GM12878 (cell line): ENCODE measurements around the gene P4HA3. TPM values are rescaled to one million over a fixed set of nuclear protein-coding genes. Genes with fewer than 3 reads are reported as not detected.

Experiments
- ATAC-seq: fragments of 200-7000 bp; cut with Tn5 transposase; 3 replicates; pipeline ENCODE4 v1.9.1; 2020; ENCODE audit warnings: mild to moderate bottlenecking, moderate library complexity
- BruUV-seq: library from RNA; stranded (reverse); fragments of 400-500 nt; replicated peaks from 2 replicates; lab custom pipeline; 2021; lab: Mats Ljungman, UMichigan
- CTCF ChIA-PET: fragments of 300-600 bp; sonication (Branson Sonifier 250); formaldehyde crosslinking; extraction: SDS; loops from one replicate; lab custom pipeline; 2021; ENCODE audit warnings: inconsistent platforms; lab: Yijun Ruan, JAX
- POLR2A ChIA-PET: fragments of 350-600 bp; formaldehyde crosslinking; extraction: SDS; loops from one replicate; lab custom pipeline; 2021; ENCODE audit warnings: inconsistent platforms; lab: Charles Lee
- RAD21 ChIA-PET: fragments of 300-600 bp; sonication (Branson Sonifier 250); formaldehyde crosslinking; loops from one replicate; lab custom pipeline; 2023; ENCODE audit warnings: antibody characterized with exemption; ENCODE audit not compliant: unreplicated experiment; lab: Charles Lee
- SMC1A ChIA-PET: fragments of 300-600 bp; sonication (Branson Sonifier 250); formaldehyde crosslinking; loops from one replicate; lab custom pipeline; 2023; ENCODE audit not compliant: unreplicated experiment, uncharacterized antibody; lab: Charles Lee
- DNase-seq: peaks from one replicate; pipeline ENCODE4 v3.0.0-alpha.2; 2011; ENCODE audit warnings: low read depth, low spot score
- FAIRE-seq: peaks from 3 replicates; lab custom pipeline; 2011; peaks lifted over from hg19 to GRCh38; lab: Jason Lieb, UNC
- H2AFZ ChIP-seq: 2 replicates; pipeline ENCODE4 v1.6.0; 2011; ENCODE audit warnings: low read depth, low read length, control low read depth; ENCODE audit not compliant: control insufficient read depth
- H3K27ac ChIP-seq: 2 replicates; pipeline ENCODE4 v1.5.1; 2011; ENCODE audit warnings: control low read depth; ENCODE audit not compliant: control insufficient read depth, insufficient read depth
- H3K27me3 ChIP-seq, 2 experiments: replicated peaks in 1 of 2; 2 replicates each; pipeline versions ENCODE4 v1.6.0 to v1.6.1; 2011; ENCODE audit warnings: low read length in 1 of 2; ENCODE audit not compliant: control insufficient read depth in 2 of 2, insufficient read depth in 2 of 2
- H3K36me3 ChIP-seq, 2 experiments: 2 replicates each; pipeline ENCODE4 v1.5.1; 2011; ENCODE audit warnings: low read length in 1 of 2; ENCODE audit not compliant: control insufficient read depth in 2 of 2, insufficient read depth in 2 of 2
- H3K4me1 ChIP-seq: 2 replicates; pipeline ENCODE4 v1.6.1; 2011; ENCODE audit warnings: mild to moderate bottlenecking, low read length, moderate library complexity, mixed read lengths; ENCODE audit not compliant: control insufficient read depth, insufficient read depth
- H3K4me2 ChIP-seq: 2 replicates; pipeline ENCODE4 v1.6.0; 2011; ENCODE audit warnings: control low read depth; ENCODE audit not compliant: control insufficient read depth, insufficient read depth
- H3K4me3 ChIP-seq: fragments of 200-600 bp; sonication (generic); 2 replicates; pipeline ENCODE4 v1.5.1; 2016
- H3K79me2 ChIP-seq: 2 replicates; pipeline ENCODE4 v1.6.0; 2011; ENCODE audit warnings: low read length; ENCODE audit not compliant: control insufficient read depth, insufficient read depth
- H3K9ac ChIP-seq: 2 replicates; pipeline ENCODE4 v1.8.0; 2011; ENCODE audit warnings: low read length, control low read depth, mixed read lengths; ENCODE audit not compliant: control insufficient read depth, insufficient read depth
- H3K9me3 ChIP-seq: replicated peaks from 3 replicates; pipeline ENCODE4 v1.5.1; 2011; ENCODE audit warnings: mild to moderate bottlenecking, low read length; ENCODE audit not compliant: control insufficient read depth, insufficient read depth
- H4K20me1 ChIP-seq: 2 replicates; pipeline ENCODE4 v1.6.0; 2011; ENCODE audit not compliant: control insufficient read depth, insufficient read depth
- BCL11A ChIP-seq: IDR thresholded peaks from 2 replicates; pipeline ENCODE4 v1.6.1; 2011; ENCODE audit warnings: low read depth, low read length
- BCLAF1 ChIP-seq: fragments of 450-650 bp; IDR thresholded peaks from 2 replicates; pipeline ENCODE4 v1.6.1; 2017; ENCODE audit warnings: antibody characterized with exemption, mild to moderate bottlenecking, moderate library complexity
- BMI1 ChIP-seq: fragments of 450-650 bp; IDR thresholded peaks from 2 replicates; pipeline ENCODE4 v1.6.1; 2016; ENCODE audit warnings: mild to moderate bottlenecking, moderate library complexity, borderline replicate concordance
- CREM ChIP-seq: IDR thresholded peaks from 2 replicates; pipeline ENCODE4 v1.6.1; 2014; ENCODE audit warnings: antibody characterized with exemption, low read depth
- EED ChIP-seq: sonication (generic); IDR thresholded peaks from 2 replicates; pipeline ENCODE4 v1.6.1; 2016; ENCODE audit warnings: antibody characterized with exemption, low read depth
- IKZF2 ChIP-seq, 2 experiments: fragments of 450-650 bp; IDR thresholded peaks; 2 replicates each; pipeline ENCODE4 v1.6.1; 2017; ENCODE audit warnings: mild to moderate bottlenecking in 2 of 2, moderate library complexity in 2 of 2
- JUNB ChIP-seq: IDR thresholded peaks from 2 replicates; pipeline ENCODE4 v1.6.1; 2016; ENCODE audit warnings: antibody characterized with exemption, mild to moderate bottlenecking
- JUND ChIP-seq: IDR thresholded peaks from 2 replicates; pipeline ENCODE4 v1.6.1; 2012; ENCODE audit warnings: low read depth, mild to moderate bottlenecking, low read length, improper control_type of control experiment, moderate library complexity
- KLF5 ChIP-seq: fragments of 450-650 bp; IDR thresholded peaks from 2 replicates; pipeline ENCODE4 v1.6.1; 2014; ENCODE audit warnings: mild to moderate bottlenecking; ENCODE audit not compliant: partially characterized antibody
- MEF2B ChIP-seq: fragments of 450-650 bp; IDR thresholded peaks from 2 replicates; pipeline ENCODE4 v1.6.1; 2018; ENCODE audit warnings: mild to moderate bottlenecking, moderate library complexity; ENCODE audit not compliant: partially characterized antibody, poor library complexity, severe bottlenecking
- MTA3 ChIP-seq: IDR thresholded peaks from 2 replicates; pipeline ENCODE4 v1.6.1; 2012; ENCODE audit warnings: low read length, inconsistent platforms, borderline replicate concordance
- POLR2AphosphoS5 ChIP-seq: IDR thresholded peaks from 2 replicates; pipeline ENCODE4 v1.6.1; 2011; ENCODE audit warnings: mild to moderate bottlenecking, low read length, inconsistent platforms
- RELA ChIP-seq: fragments of 450-650 bp; IDR thresholded peaks from 2 replicates; pipeline ENCODE4 v1.8.0; 2014; ENCODE audit warnings: borderline replicate concordance; ENCODE audit not compliant: partially characterized antibody
- SKIL ChIP-seq: fragments of 450-650 bp; IDR thresholded peaks from 2 replicates; pipeline ENCODE4 v1.6.1; 2017; ENCODE audit warnings: mild to moderate bottlenecking, low read depth, inconsistent platforms; ENCODE audit not compliant: poor library complexity, severe bottlenecking
- SREBF1 ChIP-seq: IDR thresholded peaks from 2 replicates; pipeline ENCODE4 v1.6.1; 2012; ENCODE audit warnings: mild to moderate bottlenecking, low read length
- SUPT20H ChIP-seq: IDR thresholded peaks from 2 replicates; pipeline ENCODE4 v1.6.1; 2011; ENCODE audit warnings: low read depth, mild to moderate bottlenecking, low read length, moderate library complexity, borderline replicate concordance; ENCODE audit not compliant: control insufficient read depth
- YBX1 ChIP-seq: fragments of 450-650 bp; IDR thresholded peaks from 2 replicates; pipeline ENCODE4 v1.6.1; 2016; ENCODE audit warnings: antibody characterized with exemption
- ZNF274 ChIP-seq: IDR thresholded peaks from one replicate; pipeline ENCODE4 v1.8.0; 2011; ENCODE audit not compliant: insufficient read length, insufficient read depth
- WGBS: methylation state at CpG from one replicate; pipeline ENCODE4 v1.1.6; 2016; ENCODE audit warnings: low lambda C conversion rate; ENCODE audit not compliant: insufficient replicate concordance, insufficient coverage; ENCODE audit errors: missing lambda C conversion rate; 5-methylcytosine and 5-hydroxymethylcytosine counted together
- in situ Hi-C: fragments of 300-500 bp; cut with MboI; formaldehyde crosslinking; loops from 9 replicates; pipeline ENCODE4 v1.14.3; 2018; ENCODE audit warnings: mixed read lengths
- intact Hi-C: fragments of 100-400 bp; cut with micrococcal nuclease; formaldehyde crosslinking; loops from one replicate; pipeline ENCODE4 v1.14.2; 2022; ENCODE audit not compliant: unreplicated experiment
- polyA plus RNA-seq, 11 experiments: library from polyadenylated mRNA; depleted of rRNA in 4 of 11; unstranded in 6 of 11; stranded (reverse) in 5 of 11; fragments of >200 nt; fragmentation: Nextera tagmentation in 4 of 11; fragmentation: Illumina TruSeq in 1 of 11; extraction: Ambion mirVana in 4 of 11; extraction: Trizol in 1 of 11; gene quantifications; 1 replicate in 1 of 11; 2 replicates in 10 of 11; pipeline versions ENCODE4 v1.2.1 to v1.2.3, GENCODE V29; 2011 to 2016; ENCODE audit warnings: inconsistent platforms in 2 of 11, missing spikeins in 2 of 11, low read depth in 1 of 11
- total RNA-seq, 4 experiments: library from RNA; depleted of rRNA in 3 of 4; stranded (reverse); fragments of >200 nt in 3 of 4; fragmentation: Illumina TruSeq in 1 of 4; extraction: Trizol in 1 of 4; gene quantifications; 2 replicates each; pipeline versions ENCODE4 v1.2.1 to v1.2.3, GENCODE V29; 2013 to 2021

P4HA3 gene
- total and polyA plus RNA-seq, 10 of the 15 experiments (the other 5 are each of a cell fraction or from before 2014, with no cell fraction given) = 0.08 TPM; not detected in 9

- H3K4me3 ChIP-seq = no peak overlapping the region
- 52% methylated on average over 3 of the region's 3 CpGs for WGBS
- H4K20me1 ChIP-seq = no peaks in the 10 kb centered on the region
- no peak for DNase-seq
- no peaks in the 10 kb centered on the region for H3K79me2 ChIP-seq
- BruUV-seq = no TSS peak
- ChIA-PET CTCF (no interaction called here), RAD21 (no interaction called here), POLR2A (no interaction called here), SMC1A (no interaction called here)
- no peak overlapping the region for H3K9ac ChIP-seq
- in situ Hi-C loops (no loop called here), intact Hi-C loops (no loop called here)
- H3K9me3 ChIP-seq = no peaks in the 10 kb centered on the region; the same call in 1 of the 3 replicates
- H3K36me3 ChIP-seq = no peaks in the 10 kb centered on the region
- no peak overlapping the region for H3K27ac ChIP-seq
- no peak for ATAC-seq
- no peak overlapping the region for H3K4me2 ChIP-seq
- no peak for FAIRE-seq
- peaks cover 3% of the 10 kb centered on the region for H3K4me1 ChIP-seq
- H3K27me3 ChIP-seq = no peaks in the 10 kb centered on the region
- no peak overlapping the region for H2AFZ ChIP-seq
- TF ChIP-seq MEF2B (no peak), ZNF274 (no peak), SKIL (no peak), SREBF1 (no peak), IKZF2 (IDR thresholded peaks at IDR 0.05) (no peak), JUNB (no peak), JUND (no peak), YBX1 (no peak), MTA3 (no peak), POLR2AphosphoS5 (no peak), RELA (no peak), EED (no peak), SUPT20H (no peak), BCLAF1 (no peak), BCL11A (no peak), KLF5 (no peak), BMI1 (no peak), CREM (no peak)
Observed at GRCh38 chr11:74283580-74284180, 27.8 kb downstream of the P4HA3 start.
